Measurements from ENCODE around the gene ANKRD66.

Gene ANKRD66

DNA sequence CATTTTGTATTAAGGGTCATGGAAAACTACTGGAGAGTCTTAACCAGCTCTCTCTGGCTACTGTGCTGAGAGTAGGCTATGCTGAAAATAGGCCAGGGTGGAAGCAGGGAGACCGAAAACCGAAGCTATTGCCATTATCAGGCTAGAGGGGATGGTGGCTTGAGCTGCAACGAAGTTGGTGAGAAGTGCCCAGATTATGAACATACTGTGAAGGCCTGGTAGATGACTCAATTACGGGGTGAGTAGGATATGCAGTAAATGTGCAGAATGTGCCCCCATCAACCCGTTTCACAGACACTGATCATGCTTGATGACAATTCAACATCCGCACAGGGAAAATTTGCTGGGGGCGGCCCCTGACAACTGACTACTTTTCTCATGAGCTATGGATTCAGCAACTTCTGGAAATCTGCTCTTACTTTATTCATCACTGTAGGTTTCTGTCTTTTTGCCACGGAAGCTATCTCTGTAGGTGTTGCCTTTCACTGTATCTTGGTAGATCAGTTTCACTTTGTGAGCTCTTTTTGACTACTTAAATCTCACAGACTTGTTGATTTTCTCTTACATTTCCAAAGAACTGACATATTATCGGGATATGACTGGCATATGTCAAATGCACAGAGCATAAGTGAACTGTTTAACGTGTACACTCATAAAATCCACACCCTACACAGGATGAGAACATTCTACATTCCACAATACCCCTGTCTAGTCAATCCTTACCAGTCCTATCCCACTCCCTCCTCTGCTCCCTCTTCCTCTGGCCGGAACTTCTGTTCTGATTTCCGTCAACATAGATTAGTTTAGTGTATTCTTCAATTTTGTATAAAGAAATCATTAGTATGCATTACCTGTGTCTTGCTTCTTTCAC is 31.0 kb downstream of the ANKRD66 start:
- no peaks in the 10 kb centered on the region for H3K27me3 ChIP-seq (ENCODE audit: insufficient read depth, poor library complexity, severe bottlenecking)
- TF ChIP-seq, protein P1, sequence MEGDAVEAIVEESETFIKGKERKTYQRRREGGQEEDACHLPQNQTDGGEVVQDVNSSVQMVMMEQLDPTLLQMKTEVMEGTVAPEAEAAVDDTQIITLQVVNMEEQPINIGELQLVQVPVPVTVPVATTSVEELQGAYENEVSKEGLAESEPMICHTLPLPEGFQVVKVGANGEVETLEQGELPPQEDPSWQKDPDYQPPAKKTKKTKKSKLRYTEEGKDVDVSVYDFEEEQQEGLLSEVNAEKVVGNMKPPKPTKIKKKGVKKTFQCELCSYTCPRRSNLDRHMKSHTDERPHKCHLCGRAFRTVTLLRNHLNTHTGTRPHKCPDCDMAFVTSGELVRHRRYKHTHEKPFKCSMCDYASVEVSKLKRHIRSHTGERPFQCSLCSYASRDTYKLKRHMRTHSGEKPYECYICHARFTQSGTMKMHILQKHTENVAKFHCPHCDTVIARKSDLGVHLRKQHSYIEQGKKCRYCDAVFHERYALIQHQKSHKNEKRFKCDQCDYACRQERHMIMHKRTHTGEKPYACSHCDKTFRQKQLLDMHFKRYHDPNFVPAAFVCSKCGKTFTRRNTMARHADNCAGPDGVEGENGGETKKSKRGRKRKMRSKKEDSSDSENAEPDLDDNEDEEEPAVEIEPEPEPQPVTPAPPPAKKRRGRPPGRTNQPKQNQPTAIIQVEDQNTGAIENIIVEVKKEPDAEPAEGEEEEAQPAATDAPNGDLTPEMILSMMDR (IDR thresholded peaks at IDR 0.05; ENCODE audit: poor library complexity, severe bottlenecking), result no peak
- H3K4me3 ChIP-seq (ENCODE audit: severe bottlenecking), result no peak overlapping the region
- H3K9me3 ChIP-seq (ENCODE audit: severe bottlenecking), result no peaks in the 10 kb centered on the region
- ATAC-seq (ENCODE audit: low read depth) (no peak), DNase-seq (ENCODE audit: low spot score) (no peak)
- no peaks in the 10 kb centered on the region for H3K4me1 ChIP-seq (ENCODE audit: insufficient read depth, poor library complexity, severe bottlenecking)
- H3K27ac ChIP-seq (ENCODE audit: poor library complexity, severe bottlenecking), result no peak overlapping the region
- H3K36me3 ChIP-seq (ENCODE audit: low read depth), result no peaks in the 10 kb centered on the region

DNA sequence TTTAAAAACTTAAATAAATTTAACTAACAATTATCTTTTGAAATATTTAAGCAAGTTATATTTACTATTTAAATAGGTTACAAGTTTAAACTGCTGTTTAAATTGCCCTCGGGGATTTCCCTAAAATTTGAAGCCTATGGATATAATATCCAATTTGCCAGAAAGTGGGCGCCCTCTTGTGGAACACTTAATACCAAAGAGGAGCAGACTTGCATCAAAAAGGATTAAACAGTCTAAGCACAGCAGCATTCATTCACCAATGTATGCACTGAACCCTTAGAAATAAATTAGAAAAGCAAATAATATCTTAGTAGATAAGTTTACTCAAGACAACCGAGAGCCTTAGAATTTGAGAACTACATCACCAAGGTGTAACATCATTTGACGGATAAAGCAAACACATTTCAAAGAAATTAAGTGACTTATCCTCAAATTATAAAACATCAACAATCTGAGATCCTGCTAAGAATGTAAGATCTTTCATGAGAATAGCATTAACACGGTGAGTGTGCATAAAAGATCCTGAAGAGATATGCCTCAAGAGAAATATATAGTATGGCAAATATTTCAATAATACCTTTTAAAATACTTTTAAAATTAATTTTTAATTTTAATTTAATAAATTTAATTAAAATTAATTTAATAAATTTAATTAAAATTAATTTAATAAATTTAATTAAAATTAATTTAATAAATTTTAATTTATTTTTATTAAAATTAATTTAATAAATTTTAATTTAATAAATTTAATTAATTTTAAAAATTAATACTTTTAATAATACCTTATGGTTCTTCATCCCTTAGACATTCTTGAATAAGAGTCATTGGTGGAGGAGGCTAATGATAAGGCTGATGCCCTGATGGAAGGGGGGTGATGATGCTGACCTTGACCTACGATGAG is 35.0 kb downstream of the ANKRD66 start:
- no peak overlapping the region for H3K4me3 ChIP-seq (ENCODE audit: severe bottlenecking)
- no peak overlapping the region for H3K27ac ChIP-seq (ENCODE audit: poor library complexity, severe bottlenecking)
- no peaks in the 10 kb centered on the region for H3K9me3 ChIP-seq (ENCODE audit: severe bottlenecking)
- H3K27me3 ChIP-seq (ENCODE audit: insufficient read depth, poor library complexity, severe bottlenecking), result no peaks in the 10 kb centered on the region
- H3K36me3 ChIP-seq (ENCODE audit: low read depth), result no peaks in the 10 kb centered on the region
- no peaks in the 10 kb centered on the region for H3K4me1 ChIP-seq (ENCODE audit: insufficient read depth, poor library complexity, severe bottlenecking)
- peak; percentile 56; the same call in 1 of the 3 replicates for ATAC-seq (ENCODE audit: low read depth)
- DNase-seq (ENCODE audit: low spot score), result no peak
- TF ChIP-seq, protein P1 (IDR thresholded peaks at IDR 0.05; ENCODE audit: poor library complexity, severe bottlenecking), result peak; percentile 90

DNA sequence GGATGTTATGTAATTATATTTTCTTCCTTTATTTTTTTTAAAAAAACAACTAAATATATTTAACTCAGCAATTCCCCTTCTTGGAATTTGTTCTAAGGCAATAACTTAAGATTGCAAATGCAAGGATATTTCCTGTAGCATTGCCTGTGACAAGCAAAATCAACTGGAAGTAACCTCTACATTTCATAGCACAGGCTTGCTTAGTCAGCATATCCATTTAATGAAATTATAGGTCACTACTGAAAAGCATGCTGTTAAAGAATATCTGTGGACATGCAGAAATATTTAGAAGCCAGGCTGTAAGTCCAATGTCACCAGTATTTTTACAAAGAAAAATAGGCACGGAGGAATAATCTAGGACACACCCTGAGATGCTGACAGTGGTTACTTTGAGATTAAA is 37.8 kb downstream of the ANKRD66 start:
- DNase-seq (ENCODE audit: low spot score), result no peak
- no peaks in the 10 kb centered on the region for H3K9me3 ChIP-seq (ENCODE audit: severe bottlenecking)
- TF ChIP-seq, protein P1 (IDR thresholded peaks at IDR 0.05; ENCODE audit: poor library complexity, severe bottlenecking), result no peak
- no peak overlapping the region for H3K4me3 ChIP-seq (ENCODE audit: severe bottlenecking)
- no peak overlapping the region for H3K27ac ChIP-seq (ENCODE audit: poor library complexity, severe bottlenecking)
- ATAC-seq (ENCODE audit: low read depth), result no peak
- no peaks in the 10 kb centered on the region for H3K27me3 ChIP-seq (ENCODE audit: insufficient read depth, poor library complexity, severe bottlenecking)
- H3K36me3 ChIP-seq (ENCODE audit: low read depth), result no peaks in the 10 kb centered on the region
- H3K4me1 ChIP-seq (ENCODE audit: insufficient read depth, poor library complexity, severe bottlenecking), result no peaks in the 10 kb centered on the region

DNA sequence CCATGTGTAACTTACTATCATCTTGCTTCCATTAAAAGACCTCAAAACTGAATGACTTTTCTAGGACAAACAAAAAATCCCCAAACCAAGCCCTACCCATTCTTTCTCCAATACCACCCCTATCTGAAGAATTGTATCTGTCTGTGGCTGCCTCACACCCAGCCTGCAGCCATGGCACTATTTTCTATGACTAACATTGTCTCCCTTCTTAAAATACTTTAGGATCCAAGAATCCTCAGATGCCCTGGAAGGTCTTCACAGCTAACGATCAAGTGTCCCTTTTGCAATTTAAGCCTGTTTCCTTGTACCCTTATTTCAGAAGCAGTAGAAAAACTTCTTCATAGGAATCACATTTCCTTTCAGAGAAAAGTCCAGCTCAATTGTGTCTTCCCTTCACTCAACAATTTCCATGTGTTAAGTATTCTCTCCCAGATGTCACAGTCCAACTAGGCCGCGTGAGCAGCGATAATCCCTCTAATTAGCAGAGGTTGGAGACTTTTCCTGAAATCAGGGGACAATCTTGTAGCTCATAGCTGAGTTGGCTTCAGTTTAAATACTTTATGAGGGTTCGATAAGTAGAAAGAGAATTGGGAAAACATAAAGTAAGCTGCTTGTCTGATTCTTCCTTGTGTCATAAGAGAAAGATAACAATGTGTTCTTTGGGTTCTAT is 41.3 kb downstream of the ANKRD66 start:
- TF ChIP-seq, protein P1 (IDR thresholded peaks at IDR 0.05; ENCODE audit: poor library complexity, severe bottlenecking), result no peak

More for the DNA sequence above, 41.3 kb downstream of the ANKRD66 start:
- no peak for DNase-seq (ENCODE audit: low spot score)
- H3K27me3 ChIP-seq (ENCODE audit: insufficient read depth, poor library complexity, severe bottlenecking), result no peaks in the 10 kb centered on the region
- no peak for ATAC-seq (ENCODE audit: low read depth)
- H3K27ac ChIP-seq (ENCODE audit: poor library complexity, severe bottlenecking), result no peak overlapping the region
- H3K36me3 ChIP-seq (ENCODE audit: low read depth), result no peaks in the 10 kb centered on the region
- no peaks in the 10 kb centered on the region for H3K4me1 ChIP-seq (ENCODE audit: insufficient read depth, poor library complexity, severe bottlenecking)
- no peaks in the 10 kb centered on the region for H3K9me3 ChIP-seq (ENCODE audit: severe bottlenecking)
- H3K4me3 ChIP-seq (ENCODE audit: severe bottlenecking), result no peak overlapping the region
